IPS-15b (cell line): ENCODE measurements around the gene MBD5.

Source experiments
- H3K27me3 ChIP-seq: one replicate; pipeline ENCODE4 v1.6.1; 2013; ENCODE audit warnings: low read length; ENCODE audit not compliant: control insufficient read depth, insufficient read depth
- H3K36me3 ChIP-seq: one replicate; pipeline ENCODE4 v1.6.1; 2013; ENCODE audit warnings: low read length; ENCODE audit not compliant: control insufficient read depth, insufficient read depth
- H3K4me1 ChIP-seq: one replicate; pipeline ENCODE4 v1.6.1; 2013; ENCODE audit warnings: mild to moderate bottlenecking, low read length; ENCODE audit not compliant: control insufficient read depth, insufficient read depth
- H3K4me3 ChIP-seq: one replicate; pipeline ENCODE4 v1.5.1; 2013; ENCODE audit warnings: low read depth, low read length
- H3K9ac ChIP-seq: one replicate; pipeline ENCODE4 v1.6.1; 2013; ENCODE audit warnings: low read depth, mild to moderate bottlenecking, low read length
- H3K9me3 ChIP-seq: one replicate; pipeline ENCODE4 v1.6.1; 2013; ENCODE audit warnings: mild to moderate bottlenecking, low read length; ENCODE audit not compliant: control insufficient read depth, insufficient read depth

Gene MBD5

GRCh38 chr2:148565272-148565894 is 544.5 kb downstream of the MBD5 start:
- no peaks in the 10 kb centered on the region for H3K4me1 ChIP-seq
- no peaks in the 10 kb centered on the region for H3K27me3 ChIP-seq
- H3K9ac ChIP-seq, result no peak overlapping the region
- H3K4me3 ChIP-seq, result no peak overlapping the region
- H3K36me3 ChIP-seq, result no peaks in the 10 kb centered on the region
- H3K9me3 ChIP-seq, result no peaks in the 10 kb centered on the region
